ENCODE measurements around the gene GLI2.

The GLI2 gene

GRCh38 chr2:120735746-120736170, at the start of gene GLI2:
Gene GLI2 (plus strand): TSS chr2:120735868. CDS start chr2:120797321, 61,453 bp downstream.
- peak; percentile 62 for TF ChIP-seq CTCF (IDR thresholded peaks at IDR 0.05; ENCODE audit: borderline replicate concordance, insufficient read depth, low read depth, low read length)
- no peak within 1 kb of the TSS for H3K4me3 ChIP-seq (ENCODE audit: low read depth, low read length)

- no peak for TF ChIP-seq CTCF (IDR thresholded peaks at IDR 0.05; ENCODE audit: borderline replicate concordance, insufficient read depth, low read depth, low read length)
- H3K4me3 ChIP-seq (ENCODE audit: low read depth, low read length) = no peak overlapping the region
Measured at GRCh38 chr2:120685974-120686297, 49.7 kb upstream of the GLI2 start.

GRCh38 chr2:120686511-120687168, 49.0 kb upstream of the GLI2 start:
- H3K4me3 ChIP-seq (ENCODE audit: low read depth, low read length) = no peak overlapping the region
- peak; percentile 56; the same call in 1 of the 2 replicates for TF ChIP-seq CTCF (IDR thresholded peaks at IDR 0.05; ENCODE audit: borderline replicate concordance, insufficient read depth, low read depth, low read length)

GRCh38 chr2:120687210-120687609, 48.5 kb upstream of the GLI2 start:
- no peak overlapping the region for H3K4me3 ChIP-seq (ENCODE audit: low read depth, low read length)
- TF ChIP-seq CTCF (IDR thresholded peaks at IDR 0.05; ENCODE audit: borderline replicate concordance, insufficient read depth, low read depth, low read length) = no peak

GRCh38 chr2:120690521-120690920, 45.1 kb upstream of the GLI2 start:
- no peak overlapping the region for H3K4me3 ChIP-seq (ENCODE audit: low read depth, low read length)
- no peak for TF ChIP-seq CTCF (IDR thresholded peaks at IDR 0.05; ENCODE audit: borderline replicate concordance, insufficient read depth, low read depth, low read length)

GRCh38 chr2:120691410-120691809, 44.3 kb upstream of the GLI2 start:
- H3K4me3 ChIP-seq (ENCODE audit: low read depth, low read length) = no peak overlapping the region
- TF ChIP-seq CTCF (IDR thresholded peaks at IDR 0.05; ENCODE audit: borderline replicate concordance, insufficient read depth, low read depth, low read length) = no peak

- TF ChIP-seq CTCF (IDR thresholded peaks at IDR 0.05; ENCODE audit: borderline replicate concordance, insufficient read depth, low read depth, low read length) = no peak
- no peak overlapping the region for H3K4me3 ChIP-seq (ENCODE audit: low read depth, low read length)
Measured at GRCh38 chr2:120692691-120693090, 43.0 kb upstream of the GLI2 start.

Measured in GM12875 (cell line).